CD4-positive, alpha-beta T cell treated with Interleukin-15 for 4 hours (primary cell): ENCODE measurements around the gene TMEM52.

ENCODE experiments used
- DNase-seq: peaks from one replicate; pipeline ENCODE4 v3.0.0-alpha.2; 2020; ENCODE audit warnings: low spot score

The TMEM52 gene

GRCh38 chr1:1926886-1927660 lies 8.0 kb upstream of the TMEM52 start:
- no peak for DNase-seq

DNA sequence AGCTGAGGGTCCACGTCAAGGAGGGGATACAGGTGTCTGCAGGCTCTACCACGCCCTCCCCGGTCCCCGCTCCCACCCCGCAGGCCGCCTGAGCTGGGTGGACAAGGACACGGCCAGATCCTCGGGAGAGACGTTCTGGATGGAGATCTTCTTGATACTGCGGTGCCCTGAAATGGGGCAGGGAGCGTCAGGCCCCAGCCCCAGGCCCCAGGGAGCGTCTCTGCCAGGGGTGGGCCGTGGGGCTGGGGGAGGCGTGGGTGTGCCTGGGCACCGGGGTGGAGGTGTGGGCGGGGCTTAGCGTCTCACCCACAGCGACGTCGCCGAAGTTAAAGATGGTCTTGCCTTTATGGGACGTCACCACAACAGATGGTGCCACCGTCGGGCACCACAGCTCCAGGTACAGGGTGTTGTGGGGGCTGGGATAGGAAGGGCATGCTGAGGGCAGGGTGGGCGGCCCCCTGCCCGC lies 7.3 kb upstream of the TMEM52 start:
- no peak for DNase-seq

DNA sequence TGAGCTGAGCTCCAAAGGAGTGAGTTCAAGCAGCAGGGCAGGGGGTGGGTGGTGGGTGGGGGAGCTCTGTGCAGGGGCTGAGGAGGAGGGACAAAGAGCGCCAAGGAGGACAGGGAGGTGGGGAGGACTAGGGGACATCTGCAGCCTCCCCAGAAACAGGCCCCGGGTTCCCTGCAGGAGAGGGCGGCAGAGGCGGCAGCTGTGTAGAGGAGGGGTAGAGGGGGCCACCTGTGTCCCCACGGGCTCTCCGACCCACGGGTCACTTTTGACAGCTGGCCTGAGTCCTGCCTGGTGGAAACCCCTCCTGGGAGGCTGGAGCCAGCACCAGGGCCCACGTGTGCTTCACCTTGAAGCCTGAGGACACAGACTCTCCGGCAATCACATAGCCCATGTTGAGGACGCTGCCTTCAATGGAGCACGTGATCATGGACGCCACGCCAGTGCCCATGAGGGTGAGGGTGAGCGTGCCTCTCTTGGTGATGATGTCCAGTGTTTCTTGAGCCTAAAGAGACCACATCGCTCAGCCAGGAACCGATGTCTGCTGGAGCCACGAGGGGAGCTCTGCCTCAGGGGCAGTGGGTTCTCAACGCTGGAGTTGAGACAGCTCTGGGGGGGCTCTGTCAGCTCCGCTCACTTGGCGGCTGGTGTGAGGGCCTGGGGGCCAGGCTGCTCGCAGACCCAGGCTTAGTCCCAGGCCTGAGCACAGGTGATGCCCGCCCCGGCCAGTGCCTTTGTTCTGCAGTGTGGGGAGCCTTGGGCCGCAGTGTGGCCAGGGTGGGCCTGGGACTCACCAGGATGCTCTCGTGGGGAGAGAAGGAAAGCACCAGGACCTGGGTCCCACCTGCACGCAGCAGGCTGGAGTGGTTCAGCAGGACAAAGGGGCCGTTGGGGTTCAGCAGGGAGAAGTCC lies 6.6 kb upstream of the TMEM52 start:
- DNase-seq: no peak

GRCh38 chr1:1924849-1925248 lies 5.8 kb upstream of the TMEM52 start:
- no peak for DNase-seq

DNA sequence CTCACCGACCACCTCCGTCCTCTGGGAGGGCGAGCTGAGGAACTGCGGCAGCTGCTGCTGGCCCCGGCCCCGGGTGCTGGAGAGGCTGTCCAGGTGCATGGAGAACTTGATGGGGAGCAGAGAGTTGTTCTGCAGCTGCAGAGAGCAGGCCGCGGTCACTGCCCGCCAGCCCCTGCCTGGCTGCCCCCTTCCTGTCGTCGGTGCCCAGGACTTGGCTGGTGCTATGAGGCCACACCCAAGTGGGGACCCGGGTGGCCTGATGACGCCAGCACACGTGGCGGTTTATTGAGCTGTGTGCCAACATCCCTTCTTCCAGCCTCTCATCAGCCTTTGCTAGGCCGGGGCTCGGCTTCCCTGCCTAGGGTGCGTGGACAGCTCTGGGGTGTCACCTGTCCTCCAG lies 5.3 kb upstream of the TMEM52 start:
- no peak for DNase-seq

DNA sequence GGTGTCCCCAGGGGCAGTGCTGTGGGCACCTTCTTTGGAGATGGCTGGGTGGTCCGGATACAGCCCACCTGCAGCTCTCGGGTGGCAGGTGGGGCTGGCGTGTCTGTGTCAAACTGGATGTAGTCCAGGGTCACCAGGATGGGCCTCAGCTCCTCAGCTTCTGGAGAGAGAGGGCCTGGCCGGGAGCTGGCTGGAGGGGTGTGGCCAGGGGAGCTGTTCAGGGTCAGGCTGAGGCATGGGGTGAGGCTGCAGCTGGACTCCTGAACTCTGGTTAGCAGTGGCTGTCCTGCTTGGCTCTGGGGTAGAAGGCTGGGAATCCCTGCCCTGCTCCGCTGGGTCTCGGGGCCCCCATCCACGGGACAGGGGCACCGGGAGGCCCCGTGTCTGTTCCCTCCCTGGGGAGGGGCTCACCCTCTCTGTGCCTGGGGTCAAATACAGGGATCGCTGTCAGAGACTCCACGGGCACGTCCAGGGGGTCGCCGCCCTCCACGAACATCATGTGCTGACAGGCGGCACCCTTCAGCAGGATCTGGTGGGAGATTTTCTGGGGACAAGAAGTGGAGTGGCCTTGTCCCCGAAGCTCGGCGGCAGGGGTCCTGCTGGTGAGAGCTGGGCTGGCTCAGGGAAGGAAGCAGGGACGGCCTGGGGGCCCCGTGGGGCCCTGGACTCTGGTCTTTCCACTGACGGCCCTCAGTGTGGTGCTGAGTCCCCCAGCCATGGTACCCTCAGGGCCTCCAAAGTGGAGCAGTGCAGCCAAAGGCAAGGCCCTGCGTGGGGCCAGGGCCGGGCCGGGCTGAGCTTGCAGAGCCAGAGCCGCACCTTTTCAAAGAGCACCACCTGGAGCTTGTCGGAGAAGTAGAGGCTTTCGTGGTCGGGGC lies 4.1 kb upstream of the TMEM52 start:
- DNase-seq: no peak

DNA sequence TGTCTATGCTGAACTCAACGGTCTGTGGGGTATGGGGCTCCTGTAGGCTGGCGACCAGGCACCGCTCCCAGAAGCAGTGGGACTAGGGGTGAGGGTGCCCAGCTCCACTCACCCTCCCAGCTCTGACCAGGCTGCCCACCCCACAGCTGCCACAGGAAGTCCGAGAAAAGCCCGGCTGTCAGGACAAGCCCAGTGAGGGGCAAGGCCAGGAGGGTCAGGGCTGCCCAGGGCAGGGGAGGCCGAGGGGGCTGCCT lies 3.5 kb upstream of the TMEM52 start:
- no peak for DNase-seq

- DNase-seq: no peak
Measured at GRCh38 chr1:1921901-1922701, 3.0 kb upstream of the TMEM52 start.

DNA sequence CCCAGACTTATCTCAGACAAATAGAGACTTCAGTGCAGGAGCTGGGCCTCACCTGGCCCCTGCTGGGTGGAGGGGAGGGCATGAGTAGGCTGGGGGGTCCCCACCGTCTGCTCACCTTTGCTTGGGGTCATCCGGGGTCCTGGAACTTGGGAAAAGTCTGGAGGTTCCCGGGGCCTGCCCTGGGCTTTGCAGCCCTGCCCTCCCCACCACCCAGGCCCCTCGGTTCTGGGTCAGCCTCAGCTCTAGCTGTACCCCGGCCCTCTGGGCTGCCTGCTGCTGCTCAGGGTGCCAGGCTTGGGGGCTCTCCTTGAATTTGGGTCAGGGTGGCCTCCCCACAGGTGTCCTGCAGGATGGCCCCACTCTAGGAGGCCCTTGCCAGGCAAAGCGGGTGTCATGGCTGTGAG lies 2.4 kb upstream of the TMEM52 start:
- no peak for DNase-seq

DNA sequence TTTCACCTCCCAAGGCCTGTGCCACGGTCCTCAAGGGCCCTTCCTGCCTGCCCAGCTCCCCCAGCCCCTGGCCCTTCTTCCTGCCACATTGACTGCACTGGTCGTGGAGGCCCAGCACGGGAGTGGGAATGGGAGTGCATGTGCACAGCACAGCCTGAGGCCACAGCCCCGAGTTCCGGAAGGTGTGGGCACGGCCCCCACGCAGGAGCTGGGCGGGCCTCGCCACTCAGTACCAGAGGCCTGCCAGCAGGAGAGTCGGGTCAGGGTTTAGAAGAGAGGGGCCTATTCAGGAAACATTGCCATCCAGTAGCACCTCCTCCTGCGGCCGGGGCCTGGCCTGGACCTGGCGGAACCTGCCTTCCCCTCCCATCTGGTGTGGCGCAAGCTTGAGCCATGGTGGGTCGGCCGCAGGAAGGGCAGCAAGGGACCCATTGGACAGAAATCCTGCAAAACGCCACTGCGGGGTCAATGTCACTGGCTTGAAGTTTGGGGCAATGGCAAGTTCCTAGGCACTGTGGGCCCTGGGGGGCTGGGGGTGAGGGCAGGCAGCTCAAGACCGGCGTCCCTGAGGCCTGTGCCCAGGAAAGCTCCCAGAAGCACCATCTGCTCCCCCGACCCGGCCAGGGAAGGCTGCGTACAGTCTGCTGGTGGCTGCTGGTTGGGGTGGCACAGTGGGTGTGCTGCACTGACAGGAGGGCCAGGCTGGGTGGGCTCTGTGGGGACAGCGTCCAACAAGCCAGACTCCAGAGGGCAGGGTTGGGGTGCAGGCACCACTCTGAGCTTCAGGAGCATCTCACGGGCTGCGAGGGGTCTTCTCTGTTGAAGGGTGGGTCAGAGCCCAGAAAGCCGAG lies 1.8 kb upstream of the TMEM52 start:
- no peak for DNase-seq

DNA sequence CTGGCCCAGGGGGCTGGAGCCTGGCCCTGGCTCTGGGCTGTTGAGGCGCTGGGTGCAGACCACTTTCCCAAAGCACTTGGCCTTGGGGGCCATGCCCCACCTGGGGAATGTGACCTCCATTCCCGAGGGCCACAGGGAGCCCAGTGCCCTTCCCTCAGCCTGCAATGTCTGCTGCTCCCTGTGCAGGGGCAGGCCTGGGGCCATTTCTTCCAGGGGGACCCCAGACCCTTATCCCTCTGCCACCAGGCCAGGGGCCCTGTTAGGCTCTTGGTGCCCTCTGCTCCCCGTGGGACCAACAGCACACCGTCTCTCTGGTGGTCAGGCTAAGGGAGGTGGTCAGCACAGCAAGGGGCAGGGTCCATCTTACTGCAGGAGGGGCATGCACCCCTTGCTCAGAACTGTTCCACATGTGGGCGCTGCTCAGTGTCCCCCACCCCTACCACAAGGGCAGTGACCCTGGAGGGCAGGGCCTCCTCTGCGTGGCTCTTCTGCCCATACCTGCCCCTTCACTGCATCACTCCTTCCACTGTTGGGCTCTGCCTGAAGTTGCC lies 1.1 kb upstream of the TMEM52 start:
- no peak for DNase-seq

DNA sequence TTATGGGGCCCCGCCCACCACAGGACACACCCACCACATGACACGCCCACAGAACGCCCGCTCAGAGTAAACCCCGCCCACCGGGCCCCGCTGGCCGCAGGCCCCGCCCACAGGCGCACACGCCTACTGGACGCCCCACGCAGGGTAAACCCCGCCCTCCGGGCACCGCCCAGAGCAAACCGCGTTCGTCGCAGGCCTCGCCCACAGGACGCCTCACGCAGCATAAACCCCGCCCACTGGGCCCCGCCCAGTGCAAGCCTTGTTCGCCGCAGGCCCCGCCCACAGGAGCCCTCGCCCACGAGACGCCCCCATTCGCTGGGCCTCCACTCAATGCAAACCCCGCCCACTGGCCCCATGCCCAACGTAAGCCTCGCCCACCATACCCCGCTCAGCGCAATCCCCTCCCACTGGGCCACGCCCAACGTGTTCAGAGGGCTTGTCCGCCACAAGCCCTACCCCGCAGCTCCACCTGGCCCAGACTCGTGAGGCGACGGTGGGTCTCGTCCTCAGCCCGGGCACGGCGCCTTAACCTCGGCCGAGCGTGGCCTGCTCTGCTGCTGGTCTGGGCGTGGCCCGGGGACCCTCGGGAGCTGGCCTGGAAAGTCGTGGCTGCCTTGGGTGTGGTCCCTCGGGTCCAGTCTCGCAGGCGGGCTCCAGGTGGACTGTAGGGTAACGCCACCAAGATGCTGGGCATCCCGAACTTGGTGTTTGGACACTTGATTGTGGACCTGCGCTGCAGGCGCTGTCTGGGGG lies 401 bp upstream of the TMEM52 start:
- DNase-seq: peak; percentile 99

GRCh38 chr1:1917995-1918900 lies 831 bp downstream of the TMEM52 start:
- DNase-seq: no peak

DNA sequence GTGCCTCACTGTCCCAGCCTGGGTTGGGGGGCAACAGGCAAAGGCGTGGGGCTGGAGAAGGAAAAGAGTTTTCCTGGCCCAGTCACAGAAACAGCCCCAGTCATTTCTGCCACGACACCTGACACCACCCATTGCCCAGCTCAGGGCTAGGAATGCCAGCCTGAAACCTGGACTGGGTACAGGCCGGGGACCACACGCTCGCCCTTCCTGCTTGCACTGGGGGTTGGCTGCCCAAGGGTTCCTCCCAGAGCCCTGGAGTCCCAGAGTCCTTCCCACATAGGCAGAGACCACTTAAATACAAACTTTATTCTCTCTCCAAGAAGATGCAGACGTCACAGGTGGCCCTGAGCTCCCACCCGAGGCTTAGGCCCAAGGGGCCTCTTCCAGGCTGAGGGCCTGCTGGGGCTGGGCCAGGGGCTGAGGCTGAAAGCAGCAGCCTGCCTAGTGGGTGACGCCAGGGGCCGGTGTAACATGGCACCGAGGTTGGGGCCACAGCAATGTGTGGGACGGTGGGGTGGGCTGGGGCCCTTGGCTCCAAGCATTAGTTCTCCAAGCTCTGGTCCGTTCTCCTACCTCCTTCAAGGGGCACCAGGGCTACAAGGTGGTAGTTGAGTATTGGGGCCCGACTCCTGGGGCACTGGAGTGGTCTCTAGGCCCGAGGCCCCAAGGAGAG lies 1.6 kb downstream of the TMEM52 start:
- DNase-seq: no peak

DNA sequence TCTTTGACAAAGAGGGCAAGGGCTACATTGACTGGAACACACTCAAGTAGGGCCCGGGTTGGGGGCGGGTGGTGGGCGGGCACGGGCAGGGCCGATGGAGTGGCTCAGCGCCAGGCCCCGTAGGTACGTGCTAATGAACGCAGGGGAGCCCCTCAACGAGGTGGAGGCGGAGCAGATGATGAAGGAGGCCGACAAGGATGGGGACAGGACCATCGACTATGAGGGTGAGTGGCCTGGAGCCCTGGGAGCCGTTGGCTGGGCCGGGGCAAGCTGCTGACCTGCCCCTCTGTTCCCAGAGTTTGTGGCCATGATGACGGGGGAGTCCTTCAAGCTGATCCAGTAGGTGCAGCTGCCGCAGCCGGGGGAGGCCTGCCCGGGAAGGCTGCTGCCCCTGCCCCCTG lies 2.2 kb downstream of the TMEM52 start:
- DNase-seq: no peak

- DNase-seq: no peak
Measured at GRCh38 chr1:1915911-1916840, 2.9 kb downstream of the TMEM52 start.
